CD4-positive, alpha-beta memory T cell (primary cell): ENCODE data around the gene STAC2. TPM values are rescaled to one million over a fixed set of nuclear protein-coding genes. Genes with fewer than 3 reads are reported as not detected.

Experiments used
- CTCF ChIA-PET: fragments of 350-600 bp; sonication (Branson Sonifier 250); formaldehyde crosslinking; loops from one replicate; lab custom pipeline; 2021; ENCODE audit warnings: inconsistent platforms; ENCODE audit not compliant: partially characterized antibody; lab: Charles Lee
- POLR2A ChIA-PET: fragments of 350-600 bp; sonication (Branson Sonifier 250); formaldehyde crosslinking; loops from one replicate; lab custom pipeline; 2021; ENCODE audit not compliant: partially characterized antibody; lab: Charles Lee
- DNase-seq, 5 donors: peaks; one replicate each; pipeline versions ENCODE4 v3.0.0 to v3.0.0-alpha.2; 2020 to 2022; ENCODE audit warnings: mixed read lengths in 1 of 5
- H3K27ac ChIP-seq: one replicate; pipeline ENCODE4 v1.7.0; 2013; ENCODE audit warnings: low read depth, low read length
- H3K27me3 ChIP-seq: 2 replicates; pipeline ENCODE4 v1.7.0; 2013; ENCODE audit warnings: mild to moderate bottlenecking, low read length, moderate library complexity; ENCODE audit not compliant: insufficient read depth
- H3K36me3 ChIP-seq: 2 replicates; pipeline ENCODE4 v1.7.0; 2013; ENCODE audit warnings: mild to moderate bottlenecking, low read length, moderate library complexity; ENCODE audit not compliant: insufficient read depth
- H3K4me1 ChIP-seq: 2 replicates; pipeline ENCODE4 v1.7.0; 2013; ENCODE audit warnings: mild to moderate bottlenecking, low read length, moderate library complexity; ENCODE audit not compliant: insufficient read depth
- H3K4me3 ChIP-seq, 2 donors: one replicate each; pipeline ENCODE4 v1.7.0; 2013; ENCODE audit warnings: low read length in 2 of 2, mild to moderate bottlenecking in 1 of 2
- H3K9me3 ChIP-seq, 2 donors: one replicate each; pipeline ENCODE4 v1.7.0; 2013; ENCODE audit warnings: low read length in 2 of 2, control low read depth in 1 of 2; ENCODE audit not compliant: control insufficient read depth in 1 of 2
- H3K27ac Mint-ChIP-seq, 7 donors: one replicate each; pipeline ENCODE4 v1.8.0; 2020 to 2021; ENCODE audit warnings: mixed read lengths in 7 of 7, mild to moderate bottlenecking in 6 of 7, inconsistent platforms in 3 of 7, moderate library complexity in 3 of 7
- H3K27me3 Mint-ChIP-seq, 2 donors: one replicate each; pipeline ENCODE4 v1.8.0; 2020 to 2021; ENCODE audit warnings: mixed read lengths in 2 of 2
- H3K36me3 Mint-ChIP-seq, 2 donors: one replicate each; pipeline ENCODE4 v1.8.0; 2020 to 2021; ENCODE audit warnings: mixed read lengths in 2 of 2, inconsistent platforms in 1 of 2, mild to moderate bottlenecking in 1 of 2
- H3K4me1 Mint-ChIP-seq, 4 donors: one replicate each; pipeline ENCODE4 v1.8.0; 2020 to 2021; ENCODE audit warnings: mixed read lengths in 4 of 4, mild to moderate bottlenecking in 1 of 4
- H3K4me3 Mint-ChIP-seq, 8 donors: one replicate each; pipeline ENCODE4 v1.8.0; 2020 to 2021; ENCODE audit warnings: mixed read lengths in 8 of 8, mild to moderate bottlenecking in 7 of 8, moderate library complexity in 6 of 8, inconsistent platforms in 3 of 8
- H3K9me3 Mint-ChIP-seq, 8 donors: one replicate each; pipeline ENCODE4 v1.8.0; 2020 to 2021; ENCODE audit warnings: mixed read lengths in 8 of 8, mild to moderate bottlenecking in 5 of 8, inconsistent platforms in 3 of 8, moderate library complexity in 1 of 8
- intact Hi-C: fragments of 100-400 bp; cut with micrococcal nuclease; formaldehyde crosslinking; loops from one replicate; pipeline ENCODE4 v1.15.1; 2023
- polyA plus RNA-seq, 2 donors: library from polyadenylated mRNA; unstranded; fragments of 300-500 nt; fragmentation: Illumina TruSeq; gene quantifications; one replicate each; pipeline ENCODE4 v1.2.3, GENCODE V29; 2021
- total RNA-seq, 2 experiments: library from RNA; stranded (reverse); gene quantifications; one replicate each; pipeline ENCODE4 v1.2.3, GENCODE V29; 2021

Gene STAC2
- total and polyA plus RNA-seq, 4 experiments from 2014 or later, result not detected

- H3K9me3 Mint-ChIP-seq, result peaks cover 0 to 2% (median 0%) of the 10 kb centered on the region in 8 donors
- H3K27me3 Mint-ChIP-seq, result peaks cover 17 to 29% of the 10 kb centered on the region in 2 donors
- no peaks in the 10 kb centered on the region for H3K36me3 Mint-ChIP-seq
- no peaks in the 10 kb centered on the region for H3K36me3 ChIP-seq
- H3K9me3 ChIP-seq, result no peaks in the 10 kb centered on the region
- no peak overlapping the region for H3K4me3 Mint-ChIP-seq
- H3K27me3 ChIP-seq, result peaks cover 14% of the 10 kb centered on the region
- ChIA-PET CTCF (interaction anchor here (1.9 kb wide), 1 partner anchor 10 kb away, joined by 8 read pairs; no protein-coding TSS in a partner anchor), POLR2A (interaction anchor here (1.7 kb wide), 1 partner anchor 17 kb away, joined by 4 read pairs; no protein-coding TSS in a partner anchor)
- H3K27ac Mint-ChIP-seq, result peak overlapping the region in 1 of 7 donors; percentile 19
- peaks cover 16% of the 10 kb centered on the region for H3K4me1 ChIP-seq
- intact Hi-C loops, result no loop called here
- H3K4me3 ChIP-seq, result no peak overlapping the region
- no peak overlapping the region for H3K27ac ChIP-seq
- no peak for DNase-seq
- H3K4me1 Mint-ChIP-seq, result peaks cover 6 to 17% (median 7%) of the 10 kb centered on the region in 4 donors
Observed at GRCh38 chr17:39221572-39221971, 4.2 kb downstream of the STAC2 start.

DNA sequence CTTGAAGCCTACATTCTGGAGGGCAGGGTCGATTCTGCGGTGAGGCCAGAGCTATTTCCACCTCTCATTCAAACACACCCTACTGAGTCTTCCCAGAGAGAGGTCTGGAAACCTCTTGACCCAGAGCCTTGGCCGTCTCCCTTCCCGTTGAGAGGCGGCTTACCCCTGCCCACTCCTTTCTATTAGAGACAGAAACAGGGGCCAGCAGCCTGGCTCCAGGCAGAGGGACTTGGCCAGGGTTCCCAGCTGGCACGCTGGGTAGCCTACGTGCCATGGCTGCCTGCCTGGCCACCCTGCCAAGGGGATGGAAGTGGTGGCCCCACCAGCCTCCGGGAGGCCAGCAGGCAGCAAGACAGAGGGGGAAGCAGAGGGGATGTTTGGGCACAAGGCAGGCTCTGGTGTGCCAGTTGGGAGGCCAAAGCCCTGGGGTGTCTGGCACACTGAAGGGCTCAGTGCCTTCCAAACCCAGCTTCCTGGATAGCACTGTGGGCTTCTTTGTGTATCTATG lies 6.0 kb downstream of the STAC2 start:
- intact Hi-C loops, result no loop called here
- Histone ChIP-seq H3K4me3 (no peak overlapping the region), H3K4me1 (peaks cover 2% of the 10 kb centered on the region), H3K27me3 (peaks cover 9% of the 10 kb centered on the region), H3K36me3 (no peaks in the 10 kb centered on the region), H3K9me3 (no peaks in the 10 kb centered on the region), H3K27ac (no peak overlapping the region)
- Mint-ChIP-seq H3K4me1 (peaks cover 0 to 10% (median 3%) of the 10 kb centered on the region in 4 donors), H3K9me3 (peaks cover 0 to 2% (median 0%) of the 10 kb centered on the region in 8 donors), H3K27ac (no peak overlapping the region), H3K36me3 (no peaks in the 10 kb centered on the region), H3K27me3 (peaks cover 20 to 26% of the 10 kb centered on the region in 2 donors), H3K4me3 (no peak overlapping the region)
- CTCF ChIA-PET, result interaction anchor here (0.5 to 2.6 kb wide), 4 partner anchors 11 to 128 kb away, joined by 3 to 11 read pairs (median 6); no protein-coding TSS in a partner anchor
- DNase-seq, result no peak
- POLR2A ChIA-PET, result no interaction called here

DNA sequence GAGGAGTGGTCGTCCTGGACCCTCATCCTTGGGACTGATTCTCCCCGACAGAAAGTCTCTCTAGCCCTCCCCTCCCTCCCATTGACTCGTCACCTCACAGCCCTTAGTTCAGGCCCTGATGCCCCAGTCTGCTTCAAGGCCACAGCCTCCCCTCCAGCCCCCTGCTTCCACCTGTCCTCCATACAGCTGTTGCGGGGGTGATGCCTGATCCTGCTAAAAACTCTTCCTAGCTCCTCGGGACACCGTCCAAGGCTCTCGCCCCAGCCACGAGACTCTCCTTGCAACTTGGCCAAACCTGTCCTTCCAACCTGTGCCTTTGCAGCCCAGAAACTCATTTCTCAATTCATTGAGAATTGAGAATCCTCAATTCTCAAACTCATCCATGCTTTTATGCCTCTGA lies 6.8 kb downstream of the STAC2 start:
- no peaks in the 10 kb centered on the region for H3K9me3 ChIP-seq
- POLR2A ChIA-PET, result no interaction called here
- peaks cover 15 to 23% of the 10 kb centered on the region in 2 donors for H3K27me3 Mint-ChIP-seq
- no peak overlapping the region for H3K4me3 Mint-ChIP-seq
- H3K27ac ChIP-seq, result no peak overlapping the region
- H3K36me3 ChIP-seq, result no peaks in the 10 kb centered on the region
- peaks cover 0 to 2% (median 0%) of the 10 kb centered on the region in 8 donors for H3K9me3 Mint-ChIP-seq
- intact Hi-C loops, result no loop called here
- H3K27ac Mint-ChIP-seq, result no peak overlapping the region
- DNase-seq, result no peak
- CTCF ChIA-PET, result interaction anchor here (1.6 to 2.6 kb wide), 2 partner anchors 13 to 17 kb away, joined by 3 to 11 read pairs; no protein-coding TSS in a partner anchor
- H3K4me1 Mint-ChIP-seq, result peaks cover 0 to 7% (median 2%) of the 10 kb centered on the region in 4 donors
- H3K4me3 ChIP-seq, result no peak overlapping the region
- H3K27me3 ChIP-seq, result peaks cover 3% of the 10 kb centered on the region
- H3K4me1 ChIP-seq, result no peaks in the 10 kb centered on the region
- no peaks in the 10 kb centered on the region for H3K36me3 Mint-ChIP-seq

GRCh38 chr17:39217734-39218369 lies 7.9 kb downstream of the STAC2 start:
- no peaks in the 10 kb centered on the region for H3K4me1 ChIP-seq
- Mint-ChIP-seq H3K9me3 (no peaks in the 10 kb centered on the region), H3K27me3 (peaks cover 12 to 21% of the 10 kb centered on the region in 2 donors), H3K36me3 (no peaks in the 10 kb centered on the region), H3K4me1 (peaks cover 0 to 4% (median 0%) of the 10 kb centered on the region in 4 donors), H3K4me3 (peak overlapping the region in 2 of 8 donors; percentile 6 to 77), H3K27ac (no peak overlapping the region)
- no peaks in the 10 kb centered on the region for H3K36me3 ChIP-seq
- CTCF ChIA-PET, result interaction anchor here (0.7 to 2.6 kb wide), 3 partner anchors 9 to 25 kb away, joined by 3 to 11 read pairs (median 5); no protein-coding TSS in a partner anchor
- intact Hi-C loops, result no loop called here
- no peaks in the 10 kb centered on the region for H3K27me3 ChIP-seq
- DNase-seq, result no peak
- H3K4me3 ChIP-seq, result no peak overlapping the region
- POLR2A ChIA-PET, result interaction anchor here (0.9 kb wide), 1 partner anchor 27 kb away, joined by 3 read pairs; no protein-coding TSS in a partner anchor
- no peaks in the 10 kb centered on the region for H3K9me3 ChIP-seq
- H3K27ac ChIP-seq, result no peak overlapping the region

GRCh38 chr17:39213852-39214251 lies 11.9 kb downstream of the STAC2 start:
- Histone ChIP-seq H3K27ac (no peak overlapping the region), H3K36me3 (no peaks in the 10 kb centered on the region), H3K4me1 (peaks cover 14% of the 10 kb centered on the region), H3K4me3 (no peak overlapping the region), H3K9me3 (no peaks in the 10 kb centered on the region), H3K27me3 (no peaks in the 10 kb centered on the region)
- intact Hi-C loops, result no loop called here
- ChIA-PET POLR2A (interaction anchor here (1.1 kb wide), 1 partner anchor 14 kb away, joined by 3 read pairs; the partner anchor contains the start of gene RPL19), CTCF (interaction anchor here (18.4 kb wide), 1 partner anchor 26 kb away, joined by 554 read pairs; no protein-coding TSS in a partner anchor)
- H3K4me3 Mint-ChIP-seq, result no peak overlapping the region
- no peaks in the 10 kb centered on the region for H3K36me3 Mint-ChIP-seq
- no peak for DNase-seq
- no peak overlapping the region for H3K27ac Mint-ChIP-seq
- H3K4me1 Mint-ChIP-seq, result peaks cover 0 to 11% (median 7%) of the 10 kb centered on the region in 4 donors
- H3K27me3 Mint-ChIP-seq, result peaks cover 8 to 12% of the 10 kb centered on the region in 2 donors
- H3K9me3 Mint-ChIP-seq, result no peaks in the 10 kb centered on the region

- H3K27me3 Mint-ChIP-seq, result peaks cover 8 to 11% of the 10 kb centered on the region in 2 donors
- Histone ChIP-seq H3K36me3 (no peaks in the 10 kb centered on the region), H3K9me3 (no peaks in the 10 kb centered on the region), H3K27ac (no peak overlapping the region), H3K27me3 (no peaks in the 10 kb centered on the region), H3K4me1 (peaks cover 18% of the 10 kb centered on the region), H3K4me3 (no peak overlapping the region)
- intact Hi-C loops, result no loop called here
- H3K36me3 Mint-ChIP-seq, result no peaks in the 10 kb centered on the region
- no peak for DNase-seq
- no peaks in the 10 kb centered on the region for H3K9me3 Mint-ChIP-seq
- no peak overlapping the region for H3K27ac Mint-ChIP-seq
- POLR2A ChIA-PET, result no interaction called here
- CTCF ChIA-PET, result interaction anchor here (18.4 kb wide), 1 partner anchor 27 kb away, joined by 554 read pairs; no protein-coding TSS in a partner anchor
- no peak overlapping the region for H3K4me3 Mint-ChIP-seq
- H3K4me1 Mint-ChIP-seq, result peaks cover 0 to 19% (median 10%) of the 10 kb centered on the region in 4 donors
Observed at GRCh38 chr17:39212841-39213480, 12.8 kb downstream of the STAC2 start.
